Fibroblast of lung (primary cell): Measurements from ENCODE around the gene DYNLL2. TPM values are rescaled to one million over a fixed set of nuclear protein-coding genes. Genes with fewer than 3 reads are reported as not detected.

Experiments
- DNase-seq, 2 donors: peaks; one replicate each; pipeline versions ENCODE4 v3.0.0 to v3.0.0-alpha.2; 2010; ENCODE audit warnings: low read depth in 2 of 2
- H2AFZ ChIP-seq: 2 replicates; pipeline ENCODE4 v1.5.1; 2012; ENCODE audit warnings: low read length, control low read depth, inconsistent platforms
- H3K27ac ChIP-seq: 2 replicates; pipeline ENCODE4 v1.5.1; 2011; ENCODE audit warnings: low read length, control low read depth; ENCODE audit not compliant: insufficient read depth
- H3K27me3 ChIP-seq: 2 replicates; pipeline ENCODE4 v1.5.1; 2011; ENCODE audit warnings: mild to moderate bottlenecking, low read length; ENCODE audit not compliant: control insufficient read depth, insufficient read depth
- H3K36me3 ChIP-seq: 2 replicates; pipeline ENCODE4 v1.5.1; 2011; ENCODE audit warnings: low read length; ENCODE audit not compliant: control insufficient read depth, insufficient read depth
- H3K4me1 ChIP-seq: 2 replicates; pipeline ENCODE4 v1.5.1; 2011; ENCODE audit warnings: low read length; ENCODE audit not compliant: control insufficient read depth, insufficient read depth; ENCODE audit errors: extremely low read depth
- H3K4me2 ChIP-seq: 2 replicates; pipeline ENCODE4 v1.5.1; 2011; ENCODE audit warnings: low read length, control low read depth; ENCODE audit not compliant: insufficient read depth; ENCODE audit errors: extremely low read depth
- H3K4me3 ChIP-seq, 4 experiments: fragments of 200-600 bp in 1 of 4; sonication (generic) in 1 of 4; replicated peaks in 1 of 4; 2 replicates each; pipeline ENCODE4 v1.5.1; 2011 to 2016; ENCODE audit warnings: low read length in 4 of 4, low read depth in 3 of 4, mild to moderate bottlenecking in 3 of 4, control low read depth in 2 of 4, inconsistent platforms in 1 of 4, mixed read lengths in 1 of 4; ENCODE audit not compliant: insufficient read depth in 1 of 4; ENCODE audit errors: control extremely low read depth in 1 of 4
- H3K79me2 ChIP-seq: 2 replicates; pipeline ENCODE4 v1.5.1; 2012; ENCODE audit warnings: mild to moderate bottlenecking, low read length, inconsistent platforms; ENCODE audit not compliant: control insufficient read depth, insufficient read depth
- H3K9ac ChIP-seq: 2 replicates; pipeline ENCODE4 v1.5.1; 2011; ENCODE audit warnings: mild to moderate bottlenecking, low read length, control low read depth; ENCODE audit not compliant: insufficient read depth
- H3K9me3 ChIP-seq: 2 replicates; pipeline ENCODE4 v1.5.1; 2012; ENCODE audit warnings: low read depth, low read length; ENCODE audit not compliant: control insufficient read depth, insufficient read depth
- H4K20me1 ChIP-seq: 2 replicates; pipeline ENCODE4 v1.5.1; 2011; ENCODE audit warnings: low read length; ENCODE audit not compliant: control insufficient read depth, insufficient read depth; ENCODE audit errors: extremely low read depth
- EZH2 ChIP-seq: IDR thresholded peaks from 2 replicates; pipeline ENCODE4 v1.5.1; 2012; ENCODE audit warnings: low read length, control low read depth, mild to moderate bottlenecking; ENCODE audit errors: missing control alignments
- polyA plus RNA-seq, 2 donors: library from polyadenylated mRNA; depleted of rRNA in 1 of 2; stranded (reverse) in 1 of 2; unstranded in 1 of 2; fragments of >200 nt; gene quantifications; 2 replicates each; pipeline ENCODE4 v1.2.1, GENCODE V29; 2011 to 2012; ENCODE audit warnings: missing spikeins in 1 of 2
- total RNA-seq: library from RNA; depleted of rRNA; stranded (reverse); fragments of >200 nt; gene quantifications from 2 replicates; pipeline ENCODE4 v1.2.1, GENCODE V29; 2014
- TF ChIP-seq, protein P1 (sequence below), 2 donors: IDR thresholded peaks in 1 of 2; conservative IDR thresholded peaks in 1 of 2; 1 replicate in 1 of 2; 2 replicates in 1 of 2; pipeline ENCODE4 v1.5.1; 2011 to 2012; ENCODE audit warnings: low read length in 2 of 2, control low read depth in 1 of 2, inconsistent platforms in 1 of 2, low read depth in 1 of 2, mild to moderate bottlenecking in 1 of 2

Gene DYNLL2
- total and polyA plus RNA-seq, 2 donors (not counting 1 experiment from before 2014, with no cell fraction given) = 17.1 to 32.9 TPM

DNA sequence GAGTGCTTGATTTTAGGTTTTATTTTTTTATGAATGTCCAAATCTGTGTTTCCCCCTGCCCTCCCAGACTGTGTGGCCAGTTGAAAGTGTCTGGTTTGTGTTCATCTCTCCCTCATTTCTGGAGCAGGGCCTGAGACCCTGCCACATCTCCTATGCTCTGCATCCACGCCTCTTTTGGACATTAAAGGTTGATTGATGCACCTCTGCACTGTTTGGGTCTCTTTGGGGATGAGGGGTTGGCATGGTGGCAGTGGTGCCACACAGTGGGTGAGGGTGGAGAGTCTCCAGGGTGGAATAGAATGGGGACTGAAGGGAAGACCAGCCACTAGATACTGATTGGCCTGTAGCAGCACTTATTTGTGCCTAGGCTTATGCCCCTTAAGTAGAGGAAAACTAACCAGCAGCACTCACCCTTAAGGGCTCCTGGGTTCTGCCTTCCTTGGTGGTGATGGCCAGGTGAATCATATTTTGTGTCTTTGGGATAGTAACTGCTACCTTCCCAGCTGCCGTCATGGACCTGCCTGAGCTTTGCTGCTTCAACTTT, 7.9 kb downstream of the DYNLL2 start:
- Histone ChIP-seq H3K36me3 (peaks cover 32% of the 10 kb centered on the region), H3K4me1 (no peaks in the 10 kb centered on the region), H3K27ac (no peak overlapping the region), H2AFZ (no peak overlapping the region), H3K9me3 (no peaks in the 10 kb centered on the region), H3K79me2 (peaks cover 46% of the 10 kb centered on the region), H3K4me2 (no peak overlapping the region), H3K4me3 (no peak overlapping the region), H3K9ac (no peak overlapping the region), H4K20me1 (peaks cover 6% of the 10 kb centered on the region), H3K27me3 (no peaks in the 10 kb centered on the region)
- DNase-seq = no peak
- TF ChIP-seq, protein P1, sequence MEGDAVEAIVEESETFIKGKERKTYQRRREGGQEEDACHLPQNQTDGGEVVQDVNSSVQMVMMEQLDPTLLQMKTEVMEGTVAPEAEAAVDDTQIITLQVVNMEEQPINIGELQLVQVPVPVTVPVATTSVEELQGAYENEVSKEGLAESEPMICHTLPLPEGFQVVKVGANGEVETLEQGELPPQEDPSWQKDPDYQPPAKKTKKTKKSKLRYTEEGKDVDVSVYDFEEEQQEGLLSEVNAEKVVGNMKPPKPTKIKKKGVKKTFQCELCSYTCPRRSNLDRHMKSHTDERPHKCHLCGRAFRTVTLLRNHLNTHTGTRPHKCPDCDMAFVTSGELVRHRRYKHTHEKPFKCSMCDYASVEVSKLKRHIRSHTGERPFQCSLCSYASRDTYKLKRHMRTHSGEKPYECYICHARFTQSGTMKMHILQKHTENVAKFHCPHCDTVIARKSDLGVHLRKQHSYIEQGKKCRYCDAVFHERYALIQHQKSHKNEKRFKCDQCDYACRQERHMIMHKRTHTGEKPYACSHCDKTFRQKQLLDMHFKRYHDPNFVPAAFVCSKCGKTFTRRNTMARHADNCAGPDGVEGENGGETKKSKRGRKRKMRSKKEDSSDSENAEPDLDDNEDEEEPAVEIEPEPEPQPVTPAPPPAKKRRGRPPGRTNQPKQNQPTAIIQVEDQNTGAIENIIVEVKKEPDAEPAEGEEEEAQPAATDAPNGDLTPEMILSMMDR (conservative IDR thresholded peaks at IDR 0.05 in 1 of 2, IDR thresholded peaks at IDR 0.05 in 1 of 2; ENCODE audit: low read depth in 1 of 2, low read length in 2 of 2) = no peak
- no peak for TF ChIP-seq EZH2

DNA sequence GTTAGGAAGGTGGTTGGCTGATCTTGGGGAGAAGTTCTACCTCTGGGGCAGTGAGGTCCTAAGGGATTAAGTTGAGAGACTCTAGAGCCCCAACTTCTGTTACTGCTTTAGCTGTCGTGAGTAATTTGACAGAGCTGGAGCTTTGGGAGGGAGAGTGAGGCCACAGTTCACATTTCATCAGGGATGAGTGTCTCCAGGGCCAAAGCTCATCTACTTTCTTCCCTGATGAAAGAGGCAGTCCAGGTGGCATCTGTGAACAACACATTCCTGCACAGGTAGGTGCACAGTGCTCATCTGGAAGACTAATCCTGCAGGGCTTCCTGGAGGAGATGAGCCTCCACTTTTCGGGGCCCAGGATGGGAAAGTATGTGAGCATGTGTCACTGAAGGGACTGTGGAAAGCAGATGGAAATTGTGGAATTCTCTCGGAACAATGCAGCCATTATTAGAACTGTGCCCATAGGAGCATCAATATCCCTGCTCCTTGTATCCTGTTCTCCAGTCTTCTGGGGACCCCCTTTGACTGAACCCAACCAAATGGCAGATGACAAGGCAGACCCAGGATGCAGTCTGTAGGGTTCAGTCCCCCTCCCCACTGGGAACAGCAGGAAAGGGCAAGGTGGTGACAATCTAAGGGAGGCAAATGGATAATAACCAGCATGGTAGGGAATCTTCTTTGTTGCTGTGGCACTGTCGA, 9.0 kb downstream of the DYNLL2 start:
- H3K27ac ChIP-seq = no peak overlapping the region
- no peak for DNase-seq
- no peak overlapping the region for H2AFZ ChIP-seq
- H3K4me2 ChIP-seq = no peak overlapping the region
- no peaks in the 10 kb centered on the region for H3K27me3 ChIP-seq
- H3K9me3 ChIP-seq = no peaks in the 10 kb centered on the region
- TF ChIP-seq, protein P1 (conservative IDR thresholded peaks at IDR 0.05 in 1 of 2, IDR thresholded peaks at IDR 0.05 in 1 of 2; ENCODE audit: low read depth in 1 of 2, low read length in 2 of 2) = no peak
- TF ChIP-seq EZH2 = no peak
- H3K4me1 ChIP-seq = no peaks in the 10 kb centered on the region
- H3K36me3 ChIP-seq = peaks cover 29% of the 10 kb centered on the region
- H3K4me3 ChIP-seq = no peak overlapping the region
- peaks cover 4% of the 10 kb centered on the region for H4K20me1 ChIP-seq
- peaks cover 34% of the 10 kb centered on the region for H3K79me2 ChIP-seq
- no peak overlapping the region for H3K9ac ChIP-seq

DNA sequence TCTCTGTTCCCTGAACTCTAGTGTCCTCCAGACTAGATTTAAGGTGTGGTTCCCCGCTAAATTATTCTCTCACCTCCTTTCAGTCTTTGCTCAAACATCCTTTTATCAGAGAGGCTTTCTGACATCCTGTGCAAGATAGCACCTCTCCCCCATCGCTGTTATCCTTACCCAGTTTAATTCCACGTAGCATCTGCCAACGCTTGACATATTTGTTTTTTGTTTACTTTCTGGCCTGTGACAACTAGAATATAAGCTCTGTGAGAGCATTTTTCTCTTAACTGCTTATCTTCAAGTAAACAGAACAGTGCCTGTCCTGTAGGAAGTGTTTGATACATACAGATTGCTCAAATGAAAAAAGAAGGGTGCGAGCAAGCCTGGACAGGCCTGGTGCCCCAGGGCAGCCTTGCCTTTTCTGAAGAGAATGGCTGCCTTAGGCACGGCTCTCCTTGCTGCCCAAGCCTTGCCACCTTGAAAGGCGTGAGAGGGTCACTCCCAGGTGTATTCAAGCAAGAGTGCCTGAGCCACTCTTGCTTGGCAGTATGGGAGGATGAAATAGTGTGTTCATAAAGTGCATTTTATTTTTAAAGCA, 9.7 kb downstream of the DYNLL2 start:
- no peak overlapping the region for H2AFZ ChIP-seq
- DNase-seq = no peak
- no peaks in the 10 kb centered on the region for H3K4me1 ChIP-seq
- peaks cover 29% of the 10 kb centered on the region for H3K36me3 ChIP-seq
- peaks cover 4% of the 10 kb centered on the region for H4K20me1 ChIP-seq
- H3K4me2 ChIP-seq = no peak overlapping the region
- H3K79me2 ChIP-seq = peaks cover 28% of the 10 kb centered on the region
- no peak overlapping the region for H3K4me3 ChIP-seq
- H3K9ac ChIP-seq = no peak overlapping the region
- no peaks in the 10 kb centered on the region for H3K27me3 ChIP-seq
- H3K9me3 ChIP-seq = no peaks in the 10 kb centered on the region
- H3K27ac ChIP-seq = no peak overlapping the region
- no peak for TF ChIP-seq EZH2
- TF ChIP-seq, protein P1 (conservative IDR thresholded peaks at IDR 0.05 in 1 of 2, IDR thresholded peaks at IDR 0.05 in 1 of 2; ENCODE audit: low read depth in 1 of 2, low read length in 2 of 2) = no peak
